Tibial nerve (tissue), 4 donors: ENCODE data around the gene SORCS2. TPM values are rescaled to one million over a fixed set of nuclear protein-coding genes. Genes with fewer than 3 reads are reported as not detected.

Experiments used
- DNase-seq, 2 donors: peaks; one replicate each; pipeline ENCODE4 v3.0.0-alpha.2; 2019; ENCODE audit warnings: low spot score in 2 of 2
- H3K27ac ChIP-seq, 4 donors: fragments of 200-600 bp; sonication (generic) in 3 of 4; one replicate each; pipeline ENCODE4 v1.5.1; 2017 to 2019; ENCODE audit warnings: mild to moderate bottlenecking in 1 of 4
- H3K27me3 ChIP-seq, 2 donors: fragments of 200-600 bp; sonication (generic) in 1 of 2; one replicate each; pipeline versions ENCODE4 v1.5.1 to v1.6.0; 2017 to 2019
- H3K36me3 ChIP-seq, 3 donors: fragments of 200-600 bp; sonication (generic); one replicate each; pipeline ENCODE4 v1.5.1; 2018 to 2019
- H3K4me1 ChIP-seq, 4 donors: fragments of 200-600 bp; sonication (generic) in 3 of 4; one replicate each; pipeline ENCODE4 v1.5.1; 2017 to 2019
- H3K4me3 ChIP-seq, 4 donors: fragments of 200-600 bp; sonication (generic) in 3 of 4; one replicate each; pipeline ENCODE4 v1.5.1; 2017 to 2019; ENCODE audit warnings: mild to moderate bottlenecking in 1 of 4, moderate library complexity in 1 of 4
- H3K9me3 ChIP-seq, 4 donors: fragments of 200-600 bp; sonication (generic) in 3 of 4; one replicate each; pipeline ENCODE4 v1.5.1; 2017 to 2019
- EP300 ChIP-seq, 2 donors: sonication (generic); formaldehyde crosslinking; IDR thresholded peaks; one replicate each; pipeline ENCODE4 v1.6.1; 2017; ENCODE audit warnings: antibody characterized with exemption in 2 of 2, mild to moderate bottlenecking in 1 of 2
- POLR2A ChIP-seq, 2 donors: fragments of 450-650 bp; IDR thresholded peaks; one replicate each; pipeline ENCODE4 v1.6.1; 2017; ENCODE audit warnings: antibody characterized with exemption in 2 of 2, mild to moderate bottlenecking in 2 of 2, moderate library complexity in 2 of 2
- WGBS, 2 donors: methylation state at CpG; one replicate each; pipeline ENCODE4 v1.1.5; 2018; 5-methylcytosine and 5-hydroxymethylcytosine counted together
- total RNA-seq, 4 donors: library from RNA; depleted of rRNA; stranded (reverse); fragments of >200 nt; gene quantifications; one replicate each; pipeline ENCODE4 v1.1.0, GENCODE V29; 2016
- TF ChIP-seq, protein P1 (sequence below), 5 experiments: fragments of 200-600 bp in 3 of 5; fragments of 450-650 bp in 2 of 5; sonication (generic) in 3 of 5; IDR thresholded peaks; one replicate each; pipeline ENCODE4 v1.5.1; 2016 to 2019; ENCODE audit warnings: antibody characterized with exemption in 5 of 5, mild to moderate bottlenecking in 3 of 5, moderate library complexity in 2 of 5

Gene SORCS2
- total RNA-seq, 4 donors from 2014 or later: 15.6 to 48.9 (median 38.3) TPM

DNA sequence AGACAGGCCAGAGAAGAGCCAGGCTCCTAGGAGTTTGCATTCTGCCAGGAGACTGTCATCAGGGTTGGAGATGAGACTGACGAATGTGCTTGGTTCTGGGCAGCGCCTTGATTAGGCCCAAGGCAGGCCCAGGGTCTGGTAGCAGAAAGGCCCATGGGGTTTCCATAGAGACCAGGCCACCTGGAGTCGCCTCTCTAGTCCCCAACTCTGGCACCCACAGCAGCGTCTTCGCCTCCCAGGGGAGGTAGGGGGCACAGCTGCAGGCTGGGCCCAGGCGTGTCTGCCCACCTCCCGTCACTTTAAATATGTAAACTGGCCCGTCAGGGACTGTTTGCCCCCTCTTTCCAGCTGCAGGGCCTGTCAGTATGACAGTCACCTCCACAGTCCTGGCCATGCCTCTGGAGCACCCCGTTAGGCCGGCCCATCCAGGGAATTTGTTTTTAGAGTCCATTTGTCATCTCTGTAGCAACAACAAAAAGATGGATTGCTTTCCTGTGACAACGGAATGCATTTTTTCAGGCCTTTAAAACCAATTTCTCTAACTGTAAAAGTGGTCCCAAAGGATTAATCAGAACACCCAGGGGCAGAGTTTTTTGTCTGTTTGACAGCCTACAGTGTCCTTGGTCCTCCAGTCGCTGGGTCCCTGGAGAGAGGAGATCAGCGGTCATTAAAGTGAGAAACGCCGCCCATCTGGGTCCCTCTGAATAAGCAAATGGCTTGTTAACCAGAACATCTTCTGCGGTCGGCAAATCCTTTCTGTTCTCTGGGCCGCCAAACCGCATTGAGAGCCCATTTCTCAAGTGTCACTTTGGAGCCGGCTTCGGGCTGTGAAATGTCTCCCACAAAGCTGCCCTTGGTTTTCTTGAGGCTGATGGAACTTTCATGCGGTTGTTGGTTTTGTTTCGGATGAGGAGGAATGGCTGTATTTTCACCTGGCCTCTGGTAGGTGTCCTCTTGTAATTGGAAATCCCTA is 395.4 kb downstream of the SORCS2 start:
- TF ChIP-seq POLR2A (IDR thresholded peaks at IDR 0.05) (no peak), EP300 (IDR thresholded peaks at IDR 0.05) (no peak)
- TF ChIP-seq, protein P1, sequence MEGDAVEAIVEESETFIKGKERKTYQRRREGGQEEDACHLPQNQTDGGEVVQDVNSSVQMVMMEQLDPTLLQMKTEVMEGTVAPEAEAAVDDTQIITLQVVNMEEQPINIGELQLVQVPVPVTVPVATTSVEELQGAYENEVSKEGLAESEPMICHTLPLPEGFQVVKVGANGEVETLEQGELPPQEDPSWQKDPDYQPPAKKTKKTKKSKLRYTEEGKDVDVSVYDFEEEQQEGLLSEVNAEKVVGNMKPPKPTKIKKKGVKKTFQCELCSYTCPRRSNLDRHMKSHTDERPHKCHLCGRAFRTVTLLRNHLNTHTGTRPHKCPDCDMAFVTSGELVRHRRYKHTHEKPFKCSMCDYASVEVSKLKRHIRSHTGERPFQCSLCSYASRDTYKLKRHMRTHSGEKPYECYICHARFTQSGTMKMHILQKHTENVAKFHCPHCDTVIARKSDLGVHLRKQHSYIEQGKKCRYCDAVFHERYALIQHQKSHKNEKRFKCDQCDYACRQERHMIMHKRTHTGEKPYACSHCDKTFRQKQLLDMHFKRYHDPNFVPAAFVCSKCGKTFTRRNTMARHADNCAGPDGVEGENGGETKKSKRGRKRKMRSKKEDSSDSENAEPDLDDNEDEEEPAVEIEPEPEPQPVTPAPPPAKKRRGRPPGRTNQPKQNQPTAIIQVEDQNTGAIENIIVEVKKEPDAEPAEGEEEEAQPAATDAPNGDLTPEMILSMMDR (IDR thresholded peaks at IDR 0.05): no peak
- Histone ChIP-seq H3K4me1 (peaks cover 0 to 23% (median 3%) of the 10 kb centered on the region in 4 donors), H3K4me3 (no peak overlapping the region), H3K27me3 (no peaks in the 10 kb centered on the region), H3K27ac (no peak overlapping the region), H3K9me3 (peaks cover 0 to under 1% (median 0%) of the 10 kb centered on the region in 4 donors), H3K36me3 (no peaks in the 10 kb centered on the region)
- DNase-seq: no peak
- WGBS, 2 donors: 75 to 86% methylated on average over 23 of the region's 23 CpGs

DNA sequence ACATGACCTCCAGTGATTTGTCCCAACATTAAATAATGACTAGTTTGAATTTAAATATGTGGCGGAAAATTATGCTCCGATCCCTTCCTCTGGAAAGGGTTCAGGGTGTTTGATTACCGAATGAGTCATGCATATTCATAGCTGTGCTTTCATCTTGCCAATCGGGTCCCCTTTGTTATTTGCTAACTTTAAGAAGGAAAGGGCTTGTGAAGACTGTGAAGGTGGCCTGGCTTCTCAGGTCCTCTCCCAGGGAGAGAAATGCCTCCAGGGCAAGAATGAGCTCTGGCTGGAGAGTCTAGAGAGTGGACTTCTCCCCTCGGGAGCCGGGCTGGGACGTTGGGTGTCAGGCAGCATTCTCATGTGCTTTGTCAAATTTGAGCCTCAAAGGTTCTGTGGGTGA is 397.9 kb downstream of the SORCS2 start:
- no peak overlapping the region for H3K4me3 ChIP-seq
- TF ChIP-seq POLR2A (IDR thresholded peaks at IDR 0.05) (no peak), EP300 (IDR thresholded peaks at IDR 0.05) (no peak)
- TF ChIP-seq, protein P1 (IDR thresholded peaks at IDR 0.05): no peak

DNA sequence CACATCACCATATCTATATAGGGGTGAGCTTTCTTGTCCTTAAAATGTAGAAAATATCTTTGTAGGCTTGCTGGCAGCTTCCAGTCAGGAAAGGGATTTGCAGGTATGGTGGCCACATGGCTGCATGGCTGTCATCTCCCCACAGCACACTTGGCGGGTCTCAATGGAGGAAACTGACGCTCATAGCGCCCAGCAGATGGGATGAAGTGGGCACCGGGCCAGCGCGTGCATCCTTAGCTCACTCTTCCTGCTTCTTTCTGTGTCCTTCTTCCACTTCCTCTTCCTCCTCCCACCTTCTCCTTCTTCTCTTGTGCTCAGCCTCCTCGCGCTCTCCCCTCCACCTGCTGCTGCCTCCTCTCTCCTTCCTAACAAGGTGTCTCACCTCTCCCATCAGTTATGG is 398.6 kb downstream of the SORCS2 start:
- no peaks in the 10 kb centered on the region for H3K27me3 ChIP-seq
- 91 to 94% methylated on average over 8 of the region's 8 CpGs for WGBS, 2 donors
- TF ChIP-seq, protein P1 (IDR thresholded peaks at IDR 0.05): no peak
- TF ChIP-seq POLR2A (IDR thresholded peaks at IDR 0.05) (no peak), EP300 (IDR thresholded peaks at IDR 0.05) (no peak)
- no peaks in the 10 kb centered on the region for H3K36me3 ChIP-seq
- DNase-seq: no peak
- no peaks in the 10 kb centered on the region for H3K9me3 ChIP-seq
- H3K4me3 ChIP-seq: no peak overlapping the region
- no peaks in the 10 kb centered on the region for H3K4me1 ChIP-seq
- no peak overlapping the region for H3K27ac ChIP-seq

More for the DNA sequence above, 397.9 kb downstream of the SORCS2 start:
- H3K4me1 ChIP-seq: peaks cover 0 to 6% (median 0%) of the 10 kb centered on the region in 4 donors
- no peak for DNase-seq
- H3K36me3 ChIP-seq: no peaks in the 10 kb centered on the region
- WGBS, 2 donors: 69 to 70% methylated on average over 7 of the region's 7 CpGs
- no peaks in the 10 kb centered on the region for H3K27me3 ChIP-seq
- H3K9me3 ChIP-seq: no peaks in the 10 kb centered on the region
- no peak overlapping the region for H3K27ac ChIP-seq

DNA sequence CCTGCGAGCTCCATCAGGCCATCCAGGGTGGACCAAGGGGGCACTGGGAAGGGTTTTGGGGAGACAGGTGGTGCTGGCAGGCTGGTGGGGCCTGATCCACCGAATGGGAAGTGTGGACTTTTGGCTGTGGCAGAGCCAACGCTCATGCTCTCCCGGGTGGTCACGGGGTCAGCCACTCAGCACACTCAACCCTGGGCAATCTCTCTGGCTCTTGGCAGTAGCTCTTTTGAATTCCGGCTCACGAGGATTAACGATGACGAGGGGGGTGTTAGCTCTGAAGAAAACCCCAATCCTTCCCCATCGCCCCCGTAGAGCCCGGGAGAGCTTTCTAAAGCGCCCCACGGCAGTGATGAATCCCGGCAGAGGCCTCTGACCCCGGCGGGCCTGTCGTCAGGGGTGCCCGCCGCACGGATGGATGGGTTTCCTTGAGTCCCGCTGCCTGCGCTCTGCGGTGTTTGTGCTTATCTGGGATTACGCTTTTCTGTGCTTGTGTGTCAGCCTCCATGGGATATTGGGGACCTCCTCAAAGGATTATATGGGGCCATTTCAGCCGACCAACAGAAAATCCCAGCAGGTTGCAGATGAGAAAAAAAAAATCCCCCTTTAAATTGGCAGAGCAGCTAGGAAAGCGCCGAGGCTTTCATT is 399.2 kb downstream of the SORCS2 start:
- H3K27ac ChIP-seq: no peak overlapping the region
- DNase-seq: no peak
- no peak for TF ChIP-seq EP300 (IDR thresholded peaks at IDR 0.05)
- TF ChIP-seq POLR2A (IDR thresholded peaks at IDR 0.05): no peak
- TF ChIP-seq, protein P1 (IDR thresholded peaks at IDR 0.05): no peak
- 68 to 69% methylated on average over 27 to 28 of the region's 28 CpGs for WGBS, 2 donors
- no peak overlapping the region for H3K4me3 ChIP-seq
- no peaks in the 10 kb centered on the region for H3K9me3 ChIP-seq
- H3K36me3 ChIP-seq: no peaks in the 10 kb centered on the region
- H3K4me1 ChIP-seq: no peaks in the 10 kb centered on the region
- no peaks in the 10 kb centered on the region for H3K27me3 ChIP-seq
